H9 (cell line): ENCODE measurements around the gene MRAP. TPM values are rescaled to one million over a fixed set of nuclear protein-coding genes. Genes with fewer than 3 reads are reported as not detected.

Experiments
- DNase-seq: peaks from one replicate; pipeline ENCODE4 v3.0.0-alpha.2; 2017
- H2AFZ ChIP-seq: one replicate; pipeline ENCODE4 v1.6.1; 2013; ENCODE audit warnings: mild to moderate bottlenecking, low read length, control low read depth, moderate library complexity
- H2AK5ac ChIP-seq: 2 replicates; pipeline ENCODE4 v1.6.1; 2013; ENCODE audit warnings: low read length, control low read depth, mixed read lengths; ENCODE audit not compliant: insufficient read length
- H2BK120ac ChIP-seq: one replicate; pipeline ENCODE4 v1.6.1; 2013; ENCODE audit warnings: low read depth, mild to moderate bottlenecking, low read length, control low read depth, inconsistent platforms; ENCODE audit not compliant: poor library complexity, severe bottlenecking
- H2BK12ac ChIP-seq: 2 replicates; pipeline ENCODE4 v1.6.1; 2013; ENCODE audit warnings: low read length, control low read depth, mixed read lengths, low read depth; ENCODE audit not compliant: insufficient read length
- H2BK15ac ChIP-seq: 2 replicates; pipeline ENCODE4 v1.6.1; 2013; ENCODE audit warnings: low read depth, low read length, control low read depth
- H2BK20ac ChIP-seq: one replicate; pipeline ENCODE4 v1.6.1; 2013; ENCODE audit warnings: low read depth, mild to moderate bottlenecking, low read length, control low read depth, inconsistent platforms; ENCODE audit not compliant: poor library complexity, severe bottlenecking
- H2BK5ac ChIP-seq: 2 replicates; pipeline ENCODE4 v1.6.1; 2013; ENCODE audit warnings: low read length, control low read depth, mixed read lengths; ENCODE audit not compliant: insufficient read length
- H3K14ac ChIP-seq: 2 replicates; pipeline ENCODE4 v1.6.1; 2013; ENCODE audit warnings: low read length, control low read depth; ENCODE audit not compliant: insufficient read depth
- H3K18ac ChIP-seq: 2 replicates; pipeline ENCODE4 v1.6.1; 2013; ENCODE audit warnings: low read depth, mild to moderate bottlenecking, mixed read lengths, low read length, control low read depth; ENCODE audit not compliant: insufficient read length
- H3K23ac ChIP-seq: 2 replicates; pipeline ENCODE4 v1.6.1; 2013; ENCODE audit warnings: low read length, control low read depth, mixed read lengths, low read depth; ENCODE audit not compliant: insufficient read length
- H3K23me2 ChIP-seq: 2 replicates; pipeline ENCODE4 v1.6.1; 2013; ENCODE audit warnings: low read depth, mild to moderate bottlenecking, mixed read lengths, low read length, control low read depth; ENCODE audit not compliant: insufficient read length, poor library complexity, severe bottlenecking
- H3K27ac ChIP-seq: 2 replicates; pipeline ENCODE4 v1.5.1; 2013; ENCODE audit warnings: low read length, control low read depth, mixed read lengths, low read depth; ENCODE audit not compliant: insufficient read length
- H3K27me3 ChIP-seq: 2 replicates; pipeline ENCODE4 v1.6.1; 2013; ENCODE audit warnings: low read length, control low read depth, inconsistent platforms; ENCODE audit not compliant: insufficient read depth
- H3K4ac ChIP-seq: 2 replicates; pipeline ENCODE4 v1.6.1; 2013; ENCODE audit warnings: low read depth, mild to moderate bottlenecking, control low read depth, inconsistent platforms, low read length, moderate library complexity
- H3K4me1 ChIP-seq: 2 replicates; pipeline ENCODE4 v1.6.1; 2013; ENCODE audit warnings: low read length, control low read depth, inconsistent platforms; ENCODE audit not compliant: insufficient read depth
- H3K4me2 ChIP-seq: 2 replicates; pipeline ENCODE4 v1.6.1; 2013; ENCODE audit warnings: low read length, control low read depth, mixed read lengths; ENCODE audit not compliant: insufficient read length, insufficient read depth
- H3K56ac ChIP-seq: 2 replicates; pipeline ENCODE4 v1.6.1; 2013; ENCODE audit warnings: low read depth, mild to moderate bottlenecking, mixed read lengths, low read length, control low read depth; ENCODE audit not compliant: insufficient read length
- H3K79me1 ChIP-seq: 2 replicates; pipeline ENCODE4 v1.6.1; 2013; ENCODE audit warnings: low read depth, mild to moderate bottlenecking, moderate library complexity, low read length, control low read depth, inconsistent platforms; ENCODE audit not compliant: insufficient read depth, poor library complexity, severe bottlenecking
- H3K79me2 ChIP-seq: 2 replicates; pipeline ENCODE4 v1.6.1; 2013; ENCODE audit warnings: low read length, control low read depth, inconsistent platforms; ENCODE audit not compliant: insufficient read depth
- H3K9ac ChIP-seq: 2 replicates; pipeline ENCODE4 v1.6.1; 2013; ENCODE audit warnings: low read length, control low read depth, mixed read lengths; ENCODE audit not compliant: insufficient read length; ENCODE audit errors: extremely low read depth
- H3K9me3 ChIP-seq: one replicate; pipeline ENCODE4 v1.6.1; 2013; ENCODE audit warnings: low read depth, low read length, inconsistent platforms; ENCODE audit not compliant: control insufficient read depth
- H3T11ph ChIP-seq: one replicate; pipeline ENCODE4 v1.6.1; 2013; ENCODE audit warnings: mild to moderate bottlenecking, low read length, control low read depth, inconsistent platforms
- H4K20me1 ChIP-seq: one replicate; pipeline ENCODE4 v1.6.1; 2013; ENCODE audit not compliant: control insufficient read depth, insufficient read length, insufficient read depth
- H4K5ac ChIP-seq: 2 replicates; pipeline ENCODE4 v1.6.1; 2013; ENCODE audit warnings: low read depth, mild to moderate bottlenecking, mixed read lengths, low read length, control low read depth; ENCODE audit not compliant: insufficient read length
- H4K8ac ChIP-seq: replicated peaks from 2 replicates; pipeline ENCODE4 v1.6.1; 2013; ENCODE audit warnings: low read length, control low read depth, mixed read lengths, low read depth; ENCODE audit not compliant: insufficient read length
- H4K91ac ChIP-seq: 2 replicates; pipeline ENCODE4 v1.6.1; 2013; ENCODE audit warnings: low read depth, mild to moderate bottlenecking, moderate library complexity, mixed read lengths, low read length, control low read depth; ENCODE audit not compliant: insufficient read length
- H3K27ac Mint-ChIP-seq, 3 experiments: 2 replicates in 2 of 3; 3 replicates in 1 of 3; pipeline ENCODE4 v1.8.0; 2020 to 2021; ENCODE audit warnings: mixed read lengths in 3 of 3, mild to moderate bottlenecking in 1 of 3, moderate library complexity in 1 of 3
- H3K27me3 Mint-ChIP-seq: 2 replicates; pipeline ENCODE4 v1.8.0; 2021; ENCODE audit warnings: low read depth, mild to moderate bottlenecking, moderate library complexity, mixed read lengths
- H3K36me3 Mint-ChIP-seq, 3 experiments: 2 replicates in 2 of 3; 3 replicates in 1 of 3; pipeline ENCODE4 v1.8.0; 2020 to 2021; ENCODE audit warnings: low read depth in 3 of 3, mixed read lengths in 3 of 3; ENCODE audit not compliant: insufficient read depth in 1 of 3
- H3K4me1 Mint-ChIP-seq, 2 experiments: 2 replicates each; pipeline ENCODE4 v1.8.0; 2020; ENCODE audit warnings: mixed read lengths in 2 of 2
- H3K4me3 Mint-ChIP-seq, 2 experiments: 2 replicates in 1 of 2; 3 replicates in 1 of 2; pipeline ENCODE4 v1.8.0; 2020 to 2021; ENCODE audit warnings: mild to moderate bottlenecking in 2 of 2, mixed read lengths in 2 of 2, moderate library complexity in 1 of 2
- H3K9me3 Mint-ChIP-seq, 2 experiments: 2 replicates in 1 of 2; 3 replicates in 1 of 2; pipeline ENCODE4 v1.8.0; 2020; ENCODE audit warnings: mild to moderate bottlenecking in 2 of 2, mixed read lengths in 2 of 2, moderate library complexity in 1 of 2
- CTCF ChIP-seq: fragments of 200-600 bp; sonication (generic); conservative IDR thresholded peaks from 3 replicates; pipeline ENCODE4 v1.8.0; 2021; ENCODE audit warnings: antibody characterized with exemption, mild to moderate bottlenecking
- WGBS: extraction: QIAGEN DNeasy Blood & Tissue Kit; methylation state at CpG from one replicate; pipeline ENCODE4 v1.1.7; 2013; ENCODE audit warnings: missing lambda C conversion rate, low lambda C conversion rate, mixed read lengths; ENCODE audit not compliant: insufficient read length; ENCODE audit errors: extremely low coverage; 5-methylcytosine and 5-hydroxymethylcytosine counted together
- total RNA-seq: library from RNA; stranded (reverse); gene quantifications from 2 replicates; pipeline ENCODE4 v1.2.1, GENCODE V29; 2021

Gene MRAP
- total RNA-seq, 1 experiment from 2014 or later = not detected

- Mint-ChIP-seq H3K36me3 (peaks cover 49 to 90% (median 81%) of the 10 kb centered on the region in 3 experiments; a peak in 6 of 7 replicates), H3K4me3 (no peak overlapping the region)
Observed at GRCh38 chr21:32338209-32338921, 39.7 kb downstream of the MRAP start.

More at GRCh38 chr21:32338209-32338921, 39.7 kb downstream of the MRAP start:
- no peak overlapping the region for H2BK120ac ChIP-seq
- H3T11ph ChIP-seq = no peak overlapping the region
- no peak overlapping the region for H2AFZ ChIP-seq
- no peak overlapping the region for H4K5ac ChIP-seq
- H2BK12ac ChIP-seq = no peak overlapping the region
- H3K79me1 ChIP-seq = no peaks in the 10 kb centered on the region
- H3K56ac ChIP-seq = no peak overlapping the region
- H4K91ac ChIP-seq = no peak overlapping the region
- H3K18ac ChIP-seq = no peak overlapping the region
- H2BK15ac ChIP-seq = no peak overlapping the region
- no peak overlapping the region for H3K27ac ChIP-seq
- no peak overlapping the region for H3K23ac ChIP-seq
- no peaks in the 10 kb centered on the region for H4K20me1 ChIP-seq
- H3K4me1 Mint-ChIP-seq = peaks cover 12% of the 10 kb centered on the region in 2 experiments
- H3K27me3 ChIP-seq = no peaks in the 10 kb centered on the region
- no peak overlapping the region for H2BK20ac ChIP-seq
- no peaks in the 10 kb centered on the region for H3K79me2 ChIP-seq
- H3K4me2 ChIP-seq = no peak overlapping the region
- no peaks in the 10 kb centered on the region for H3K23me2 ChIP-seq
- no peaks in the 10 kb centered on the region for H3K9me3 Mint-ChIP-seq
- DNase-seq = no peak
- no peaks in the 10 kb centered on the region for H3K9me3 ChIP-seq
- H3K27me3 Mint-ChIP-seq = no peaks in the 10 kb centered on the region
- no peak for TF ChIP-seq CTCF
- H3K14ac ChIP-seq = no peak overlapping the region
- no peak overlapping the region for H3K9ac ChIP-seq
- no peak overlapping the region for H4K8ac ChIP-seq
- H3K4me1 ChIP-seq = no peaks in the 10 kb centered on the region
- WGBS = no CpG with 5 or more reads among the region's 23 CpGs
- no peak overlapping the region for H2AK5ac ChIP-seq
- no peak overlapping the region for H3K4ac ChIP-seq
- peak overlapping the region in 2 of 3 experiments; percentile 25 to 94; a peak in 2 of 7 replicates for H3K27ac Mint-ChIP-seq
- H2BK5ac ChIP-seq = no peak overlapping the region
